Right lobe of liver (tissue), 6 donors: Measurements from ENCODE around the gene KDSR. TPM values are rescaled to one million over a fixed set of nuclear protein-coding genes. Genes with fewer than 3 reads are reported as not detected.

Experiments used
- ATAC-seq, 4 donors: fragments of 200-7000 bp; cut with Tn5 transposase; one replicate each; pipeline ENCODE4 v1.9.1; 2020; ENCODE audit warnings: mild to moderate bottlenecking in 4 of 4, moderate library complexity in 4 of 4
- DNase-seq, 3 donors: peaks; one replicate each; pipeline ENCODE4 v3.0.0-alpha.2; 2020
- H3K27ac ChIP-seq, 3 donors: fragments of 200-600 bp; one replicate each; pipeline ENCODE4 v1.8.0; 2022
- H3K27me3 ChIP-seq, 2 donors: fragments of 200-600 bp; one replicate each; pipeline ENCODE4 v1.8.0; 2022
- H3K36me3 ChIP-seq, 4 donors: fragments of 200-600 bp; sonication (generic) in 1 of 4; one replicate each; pipeline versions ENCODE4 v1.5.1 to v1.8.0; 2017 to 2022; ENCODE audit warnings: control low read depth in 1 of 4
- H3K4me1 ChIP-seq, 4 donors: fragments of 200-600 bp; sonication (generic) in 1 of 4; one replicate each; pipeline versions ENCODE4 v1.5.1 to v1.8.0; 2017 to 2022; ENCODE audit warnings: control low read depth in 1 of 4
- H3K4me3 ChIP-seq, 3 donors: fragments of 200-600 bp; one replicate each; pipeline ENCODE4 v1.8.0; 2022
- H3K9me3 ChIP-seq, 4 donors: fragments of 200-600 bp; sonication (generic) in 1 of 4; one replicate each; pipeline versions ENCODE4 v1.5.1 to v1.8.0; 2017 to 2022; ENCODE audit warnings: control low read depth in 1 of 4
- CTCF ChIP-seq, 4 donors: fragments of 200-600 bp in 3 of 4; fragments of 450-650 bp in 1 of 4; IDR thresholded peaks; one replicate each; pipeline versions ENCODE4 v1.5.1 to v1.8.0; 2016 to 2022; ENCODE audit warnings: antibody characterized with exemption in 4 of 4, mild to moderate bottlenecking in 2 of 4
- POLR2A ChIP-seq: fragments of 450-650 bp; IDR thresholded peaks from one replicate; pipeline ENCODE4 v1.6.1; 2017; ENCODE audit warnings: antibody characterized with exemption, mild to moderate bottlenecking
- WGBS: methylation state at CpG from one replicate; pipeline ENCODE4 v1.1.6; 2018; ENCODE audit warnings: low coverage, low lambda C conversion rate; ENCODE audit not compliant: insufficient coverage; ENCODE audit errors: missing lambda C conversion rate; 5-methylcytosine and 5-hydroxymethylcytosine counted together
- intact Hi-C, 2 donors: fragments of 100-400 bp; cut with DNase I; formaldehyde crosslinking; loops; one replicate each; pipeline versions ENCODE4 v1.11.2 to v1.14.1; 2022
- total RNA-seq, 6 experiments: library from RNA; depleted of rRNA in 2 of 6; stranded (reverse); fragments of >200 nt in 2 of 6; fragmentation: NEBNext Ultra II Directional in 3 of 6; extraction: Animal tissue kit (Norgen Biotek cat#: 25700) in 3 of 6; gene quantifications; one replicate each; pipeline versions ENCODE4 v1.1.0 to v1.2.4, GENCODE V29; 2016 to 2023
- donor health status: DM: no; HTN: yes; CAD: no.
- donor health status: DM: no; HTN: no; CAD: no.
- donor health status: DM: no; HTN: no; CAD: no.
- donor health status: DM: no; HTN: yes; CAD: no.
- donor health status: DM: no; HTN: yes; CAD: no.

The KDSR gene
- total RNA-seq, 6 experiments from 2014 or later = 32.3 to 67.1 (median 56.1) TPM

- intact Hi-C loops = loop anchor here (10.0 kb wide), 1 partner anchor 296 kb away; no protein-coding TSS in a partner anchor
- Histone ChIP-seq H3K9me3 (no peaks in the 10 kb centered on the region), H3K4me1 (peaks cover 0 to 22% (median 0%) of the 10 kb centered on the region in 4 donors), H3K27me3 (peaks cover 0 to 6% of the 10 kb centered on the region in 2 donors), H3K4me3 (peak overlapping the region; percentile 54 to 65 (median 61)), H3K27ac (peak overlapping the region in 2 of 3 donors; percentile 32 to 65), H3K36me3 (no peaks in the 10 kb centered on the region)
- ATAC-seq (peak; percentile 69 to 82 (median 78)), DNase-seq (peak; percentile 83 to 85 (median 84))
- 0% methylated on average over 3 of the region's 92 CpGs for WGBS
- TF ChIP-seq POLR2A = peak; percentile 41
- peak in 2 of 4 donors; percentile 27 to 37 for TF ChIP-seq CTCF (IDR thresholded peaks at IDR 0.05)
These were observed 46.7 kb downstream of the KDSR start for GRCh38 chr18:63320123-63320974.

- ATAC-seq (peak; percentile 21 to 47 (median 28)), DNase-seq (peak in 1 of 3 donors; percentile 57)
- Histone ChIP-seq H3K27ac (peak within 1 kb of the TSS; percentile 17 to 65 (median 49)), H3K27me3 (peaks cover 0 to 6% of the 10 kb centered on the region in 2 donors), H3K4me1 (peaks cover 0 to 22% (median 0%) of the 10 kb centered on the region in 4 donors), H3K9me3 (no peaks in the 10 kb centered on the region), H3K36me3 (no peaks in the 10 kb centered on the region), H3K4me3 (peak within 1 kb of the TSS; percentile 54 to 65 (median 61))
- intact Hi-C loops = loop anchor here (10.0 kb wide), 1 partner anchor 295 kb away; no protein-coding TSS in a partner anchor
- no peak for TF ChIP-seq POLR2A
- TF ChIP-seq CTCF (IDR thresholded peaks at IDR 0.05) = no peak
- WGBS = 2% methylated on average over 33 of the region's 78 CpGs
These were observed 47.5 kb downstream of the KDSR start, which contains the start of gene BCL2 for GRCh38 chr18:63319383-63320122. BCL2 (minus strand) TSS chr18:63319769.

- ATAC-seq = no peak
- WGBS = 0% methylated on average over 8 of the region's 8 CpGs
- DNase-seq = no peak
- Histone ChIP-seq H3K27ac (peak overlapping the region in 1 of 3 donors; percentile 55), H3K9me3 (no peaks in the 10 kb centered on the region), H3K27me3 (peaks cover 0 to 6% of the 10 kb centered on the region in 2 donors), H3K36me3 (no peaks in the 10 kb centered on the region), H3K4me1 (peaks cover 0 to 22% (median 0%) of the 10 kb centered on the region in 4 donors), H3K4me3 (peak overlapping the region; percentile 54 to 65 (median 61))
- TF ChIP-seq CTCF (IDR thresholded peaks at IDR 0.05) (no peak), POLR2A (no peak)
- intact Hi-C loops = no loop called here
These were observed 48.1 kb downstream of the KDSR start for GRCh38 chr18:63318889-63319382.
